HCT116 (cell line): Measurements from ENCODE around the gene MPIG6B. TPM values are rescaled to one million over a fixed set of nuclear protein-coding genes. Genes with fewer than 3 reads are reported as not detected.

Experiments used
- ATAC-seq: fragments of 200-7000 bp; cut with Tn5 transposase; 2 replicates; pipeline ENCODE4 v1.9.1; 2020; ENCODE audit warnings: mild to moderate bottlenecking, moderate library complexity
- BruUV-seq: library from RNA; stranded (reverse); fragments of 400-500 nt; replicated peaks from 2 replicates; lab custom pipeline; 2021; lab: Mats Ljungman, UMichigan
- CTCF ChIA-PET: fragments of 300-600 bp; sonication (Branson Sonifier 250); formaldehyde crosslinking; loops from one replicate; lab custom pipeline; 2021; ENCODE audit warnings: antibody characterized with exemption; lab: Charles Lee
- POLR2A ChIA-PET: fragments of 300-600, 350-600 bp; sonication (Branson Sonifier 250); formaldehyde crosslinking; loops from one replicate; lab custom pipeline; 2021; ENCODE audit warnings: antibody characterized with exemption; lab: Charles Lee
- RAD21 ChIA-PET, 2 experiments: fragments of 300-600 bp; sonication (Branson Sonifier 250); formaldehyde crosslinking; loops; one replicate each; lab custom pipeline; 2023; ENCODE audit warnings: low total read pairs in 2 of 2; ENCODE audit not compliant: uncharacterized antibody in 2 of 2, unreplicated experiment in 2 of 2, low non-redundant PET in 1 of 2; lab: Charles Lee
- DNase-seq: peaks from one replicate; pipeline ENCODE4 v3.0.0-alpha.2; 2010; ENCODE audit warnings: low read depth, low spot score
- H2AFZ ChIP-seq: fragments of 200-600 bp; shearing (Covaris generic), sonication (generic); 2 replicates; pipeline ENCODE4 v1.6.1; 2017; ENCODE audit warnings: low read depth, mixed run types, mixed read lengths, antibody characterized with exemption, low read length; ENCODE audit not compliant: poor library complexity, severe bottlenecking
- H3K27ac ChIP-seq: 2 replicates; pipeline ENCODE4 v1.5.1; 2012; ENCODE audit warnings: low read depth, low read length
- H3K27me3 ChIP-seq: fragments of 200-600 bp; sonication (generic); 2 replicates; pipeline ENCODE4 v1.6.1; 2016; ENCODE audit warnings: mixed run types, low read length, mixed read lengths; ENCODE audit not compliant: insufficient read depth
- H3K36me3 ChIP-seq, 2 experiments: fragments of 200-500 bp in 1 of 2; fragments of 200-600 bp in 1 of 2; sonication (Bioruptor generic) in 1 of 2; sonication (generic) in 1 of 2; 2 replicates each; pipeline versions ENCODE4 v1.5.1 to v1.6.1; 2014 to 2016; ENCODE audit warnings: low read length in 2 of 2, inconsistent platforms in 1 of 2, mixed read lengths in 1 of 2, mixed run types in 1 of 2; ENCODE audit not compliant: insufficient read depth in 2 of 2, control insufficient read depth in 1 of 2
- H3K4me1 ChIP-seq, 2 experiments: fragments of 200-600 bp in 1 of 2; sonication (generic) in 1 of 2; 2 replicates each; pipeline versions ENCODE4 v1.5.1 to v1.6.1; 2012 to 2017; ENCODE audit warnings: low read length in 2 of 2, inconsistent platforms in 1 of 2, mild to moderate bottlenecking in 1 of 2, mixed read lengths in 1 of 2, mixed run types in 1 of 2, moderate library complexity in 1 of 2; ENCODE audit not compliant: insufficient read depth in 2 of 2, control insufficient read depth in 1 of 2
- H3K4me2 ChIP-seq: fragments of 200-600 bp; sonication (generic); 2 replicates; pipeline ENCODE4 v1.6.1; 2017; ENCODE audit warnings: mixed run types, low read length, mixed read lengths
- H3K4me3 ChIP-seq, 2 experiments: fragments of 200-600 bp in 1 of 2; sonication (generic) in 1 of 2; replicated peaks in 1 of 2; 2 replicates each; pipeline ENCODE4 v1.5.1; 2011 to 2016; ENCODE audit warnings: low read length in 2 of 2, control low read depth in 1 of 2, low read depth in 1 of 2, mild to moderate bottlenecking in 1 of 2, mixed read lengths in 1 of 2, mixed run types in 1 of 2
- H3K79me2 ChIP-seq: fragments of 200-600 bp; sonication (generic); 2 replicates; pipeline ENCODE4 v1.6.1; 2017; ENCODE audit warnings: mild to moderate bottlenecking, mixed run types, low read length, moderate library complexity, mixed read lengths; ENCODE audit not compliant: insufficient read depth
- H3K9ac ChIP-seq: fragments of 200-600 bp; sonication (generic); 2 replicates; pipeline ENCODE4 v1.6.1; 2016; ENCODE audit warnings: low read length, mixed read lengths
- H3K9me2 ChIP-seq: fragments of 200-600 bp; sonication (generic), shearing (Covaris generic); 2 replicates; pipeline ENCODE4 v1.6.1; 2017; ENCODE audit warnings: mixed run types, mild to moderate bottlenecking, moderate library complexity; ENCODE audit not compliant: insufficient read depth
- H3K9me3 ChIP-seq, 2 experiments: fragments of 200-500 bp in 1 of 2; fragments of 200-600 bp in 1 of 2; sonication (Bioruptor generic) in 1 of 2; sonication (generic) in 1 of 2; 2 replicates each; pipeline ENCODE4 v1.6.1; 2014 to 2017; ENCODE audit warnings: low read length in 2 of 2, mixed read lengths in 2 of 2, inconsistent platforms in 1 of 2, low read depth in 1 of 2, mild to moderate bottlenecking in 1 of 2, mixed run types in 1 of 2, moderate library complexity in 1 of 2; ENCODE audit not compliant: control insufficient read depth in 1 of 2, insufficient read depth in 1 of 2
- H4K20me1 ChIP-seq: fragments of 200-600 bp; sonication (generic), shearing (Covaris generic); 2 replicates; pipeline ENCODE4 v1.6.1; 2017; ENCODE audit warnings: mixed run types, mild to moderate bottlenecking, moderate library complexity; ENCODE audit not compliant: insufficient read depth
- ELF1 ChIP-seq: IDR thresholded peaks from 2 replicates; pipeline ENCODE4 v1.6.1; 2012; ENCODE audit warnings: low read depth, borderline replicate concordance
- POLR2AphosphoS5 ChIP-seq: IDR thresholded peaks from 2 replicates; pipeline ENCODE4 v1.6.1; 2011; ENCODE audit warnings: mild to moderate bottlenecking, low read depth, low read length, moderate library complexity
- SIN3A ChIP-seq: IDR thresholded peaks from 2 replicates; pipeline ENCODE4 v1.6.1; 2012; ENCODE audit warnings: low read depth
- SP1 ChIP-seq: IDR thresholded peaks from 2 replicates; pipeline ENCODE4 v1.6.1; 2012; ENCODE audit warnings: low read depth
- ZFX ChIP-seq: fragments of 450-650 bp; IDR thresholded peaks from 2 replicates; pipeline ENCODE4 v1.6.1; 2017
- ZNF274 ChIP-seq: fragments of 200-500 bp; sonication (Bioruptor generic); IDR thresholded peaks from 2 replicates; pipeline ENCODE4 v1.6.1; 2014; ENCODE audit warnings: mild to moderate bottlenecking, low read depth, low read length, inconsistent platforms
- intact Hi-C: fragments of 100-400 bp; cut with micrococcal nuclease; formaldehyde crosslinking; loops from 2 replicates; pipeline ENCODE4 v1.10.0; 2022
- total RNA-seq: library from RNA; stranded (reverse); gene quantifications from one replicate; pipeline ENCODE4 v1.2.1, GENCODE V29; 2021; ENCODE audit not compliant: unreplicated experiment
- TF ChIP-seq, protein P1 (sequence below), 3 experiments: fragments of 200-600 bp in 1 of 3; sonication (generic) in 1 of 3; IDR thresholded peaks in 2 of 3; conservative IDR thresholded peaks in 1 of 3; 2 replicates each; pipeline ENCODE4 v1.5.1; 2012 to 2017; ENCODE audit warnings: low read depth in 2 of 3, low read length in 2 of 3, antibody characterized with exemption in 1 of 3, borderline replicate concordance in 1 of 3, control low read depth in 1 of 3, mild to moderate bottlenecking in 1 of 3, mixed read lengths in 1 of 3, mixed run types in 1 of 3, moderate library complexity in 1 of 3; ENCODE audit not compliant: insufficient read depth in 1 of 3

The MPIG6B gene
- total RNA-seq, 1 experiment from 2014 or later: 0.42 TPM

DNA sequence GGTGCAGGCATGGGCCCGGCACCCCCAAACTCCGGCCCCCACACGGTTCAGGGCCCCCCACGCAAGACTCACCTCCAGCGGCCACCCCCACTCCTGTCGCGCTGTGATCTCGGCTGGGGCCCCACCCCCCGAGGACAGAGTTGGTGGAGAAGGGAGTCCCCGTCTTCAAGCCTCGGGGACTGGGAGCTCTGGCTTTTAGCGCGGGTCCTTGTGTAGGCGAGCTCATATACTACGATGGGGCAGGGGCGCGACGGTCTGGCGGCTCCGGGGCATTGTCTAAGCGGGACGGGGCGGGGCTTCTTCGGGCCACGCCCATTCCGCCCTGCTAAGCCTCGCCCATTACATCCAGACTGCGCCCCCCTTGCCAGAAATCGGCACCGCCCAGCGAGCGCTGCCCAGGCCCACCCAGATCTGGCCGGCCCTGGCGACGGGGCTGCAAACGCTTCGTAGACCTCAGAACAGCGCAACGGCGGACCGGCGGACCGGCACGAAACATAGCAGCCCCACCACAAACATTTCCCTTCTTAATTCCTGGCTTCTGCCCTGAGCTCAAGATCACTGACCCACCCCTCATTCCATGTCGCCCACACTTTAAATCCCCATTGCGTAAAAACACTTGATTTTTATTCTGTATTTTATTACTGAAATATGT is 6.9 kb downstream of the MPIG6B start:
- intact Hi-C loops: loop anchor here (2.0 kb wide), 1 partner anchor 49 kb away; the partner anchor contains the start of gene LY6G5C
- TF ChIP-seq ZFX (no peak), POLR2AphosphoS5 (peak; percentile 89)
- DNase-seq: peak; percentile 56

DNA sequence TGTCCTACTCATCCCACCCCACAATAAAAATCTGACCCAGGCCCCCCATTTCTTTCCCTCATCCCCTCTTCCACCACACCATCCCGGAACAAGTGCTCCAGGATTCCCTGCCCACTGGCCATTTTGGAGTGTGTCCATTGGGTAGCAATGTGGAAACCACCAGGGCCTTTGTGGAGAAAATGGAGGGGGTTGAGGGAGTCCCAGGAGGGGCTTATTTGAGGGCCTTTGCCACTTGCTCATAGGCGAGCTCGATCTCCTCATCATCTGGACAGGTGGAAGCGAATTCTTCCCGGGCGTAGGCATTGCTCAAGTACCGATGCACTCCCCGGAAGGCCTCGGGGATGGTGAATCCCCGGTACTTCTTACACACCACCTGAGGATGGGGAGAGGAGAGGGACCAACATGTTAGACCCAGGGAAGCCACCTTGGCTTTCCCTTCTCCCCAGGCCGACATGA is 7.5 kb downstream of the MPIG6B start:
- no peaks in the 10 kb centered on the region for H3K9me3 ChIP-seq
- ATAC-seq (no peak), DNase-seq (no peak)
- POLR2A ChIA-PET: interaction anchor here (1.4 to 2.2 kb wide), 4 partner anchors 8 to 97 kb away, joined by 5 to 12 read pairs (median 9); partner anchors contain the start of genes ABHD16A, HSPA1B and MSH5
- no peaks in the 10 kb centered on the region; the same call in 1 of the 2 replicates for H4K20me1 ChIP-seq
- RAD21 ChIA-PET: no interaction called here
- H3K4me3 ChIP-seq: peak overlapping the region in 1 of 2 experiments; percentile 70; a peak in 2 of 4 replicates
- peak overlapping the region; percentile 98 for H3K4me2 ChIP-seq
- no peaks in the 10 kb centered on the region for H3K9me2 ChIP-seq
- peak overlapping the region; percentile 72; the same call in 1 of the 2 replicates for H3K9ac ChIP-seq
- TF ChIP-seq ELF1: no peak
- TF ChIP-seq SP1: no peak
- no peak for TF ChIP-seq SIN3A
- TF ChIP-seq, protein P1, sequence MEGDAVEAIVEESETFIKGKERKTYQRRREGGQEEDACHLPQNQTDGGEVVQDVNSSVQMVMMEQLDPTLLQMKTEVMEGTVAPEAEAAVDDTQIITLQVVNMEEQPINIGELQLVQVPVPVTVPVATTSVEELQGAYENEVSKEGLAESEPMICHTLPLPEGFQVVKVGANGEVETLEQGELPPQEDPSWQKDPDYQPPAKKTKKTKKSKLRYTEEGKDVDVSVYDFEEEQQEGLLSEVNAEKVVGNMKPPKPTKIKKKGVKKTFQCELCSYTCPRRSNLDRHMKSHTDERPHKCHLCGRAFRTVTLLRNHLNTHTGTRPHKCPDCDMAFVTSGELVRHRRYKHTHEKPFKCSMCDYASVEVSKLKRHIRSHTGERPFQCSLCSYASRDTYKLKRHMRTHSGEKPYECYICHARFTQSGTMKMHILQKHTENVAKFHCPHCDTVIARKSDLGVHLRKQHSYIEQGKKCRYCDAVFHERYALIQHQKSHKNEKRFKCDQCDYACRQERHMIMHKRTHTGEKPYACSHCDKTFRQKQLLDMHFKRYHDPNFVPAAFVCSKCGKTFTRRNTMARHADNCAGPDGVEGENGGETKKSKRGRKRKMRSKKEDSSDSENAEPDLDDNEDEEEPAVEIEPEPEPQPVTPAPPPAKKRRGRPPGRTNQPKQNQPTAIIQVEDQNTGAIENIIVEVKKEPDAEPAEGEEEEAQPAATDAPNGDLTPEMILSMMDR (IDR thresholded peaks at IDR 0.05 in 2 of 3, conservative IDR thresholded peaks at IDR 0.05 in 1 of 3; ENCODE audit: borderline replicate concordance in 1 of 3, insufficient read depth in 1 of 3, low read depth in 2 of 3, low read length in 2 of 3): no peak
- no peak for TF ChIP-seq ZNF274
- no peak overlapping the region for H2AFZ ChIP-seq
- BruUV-seq: no TSS peak
- H3K4me1 ChIP-seq: peaks cover 12 to 39% of the 10 kb centered on the region in 2 experiments
- H3K36me3 ChIP-seq: peaks cover 28 to 31% of the 10 kb centered on the region in 2 experiments
- peaks cover 35% of the 10 kb centered on the region for H3K79me2 ChIP-seq
- peak overlapping the region; percentile 90 for H3K27ac ChIP-seq
- CTCF ChIA-PET: interaction anchor here (0.6 to 2.3 kb wide), 4 partner anchors 8 to 41 kb away, joined by 3 to 13 read pairs (median 8); no protein-coding TSS in a partner anchor
- no peaks in the 10 kb centered on the region for H3K27me3 ChIP-seq
- intact Hi-C loops: loop anchor here (2.0 kb wide), 1 partner anchor 50 kb away; the partner anchor contains the start of gene LY6G5C

More for the DNA sequence above, 6.9 kb downstream of the MPIG6B start:
- peak; percentile 79 for ATAC-seq
- Histone ChIP-seq H3K4me3 (peak overlapping the region; percentile 70 to 72), H3K79me2 (peaks cover 30% of the 10 kb centered on the region), H3K4me1 (peaks cover 12 to 39% of the 10 kb centered on the region in 2 experiments), H3K27me3 (no peaks in the 10 kb centered on the region), H3K36me3 (peaks cover 28 to 31% of the 10 kb centered on the region in 2 experiments), H3K4me2 (peak overlapping the region; percentile 98), H3K9me3 (no peaks in the 10 kb centered on the region), H4K20me1 (no peaks in the 10 kb centered on the region; the same call in 1 of the 2 replicates), H3K9me2 (no peaks in the 10 kb centered on the region), H3K9ac (peak overlapping the region; percentile 72), H2AFZ (no peak overlapping the region), H3K27ac (peak overlapping the region; percentile 90)
- POLR2A ChIA-PET: interaction anchor here (1.4 to 2.2 kb wide), 4 partner anchors 9 to 97 kb away, joined by 5 to 12 read pairs (median 9); partner anchors contain the start of genes ABHD16A, HSPA1B and MSH5
- CTCF ChIA-PET: interaction anchor here (0.6 to 2.3 kb wide), 5 partner anchors 8 to 132 kb away, joined by 3 to 13 read pairs (median 4); partner anchors contain the start of gene NEU1
- RAD21 ChIA-PET: interaction anchor here in 1 of 2 experiments (0.6 to 0.7 kb wide), 2 partner anchors 19 to 27 kb away, joined by 3 read pairs; partner anchors contain the start of gene ABHD16A
- no TSS peak for BruUV-seq
